ENCODE data around the gene TRIP11. TPM values are rescaled to one million over a fixed set of nuclear protein-coding genes. Genes with fewer than 3 reads are reported as not detected.

Gene TRIP11
- total RNA-seq, 2 experiments from 2014 or later, result 15.1 to 44.4 TPM

DNA sequence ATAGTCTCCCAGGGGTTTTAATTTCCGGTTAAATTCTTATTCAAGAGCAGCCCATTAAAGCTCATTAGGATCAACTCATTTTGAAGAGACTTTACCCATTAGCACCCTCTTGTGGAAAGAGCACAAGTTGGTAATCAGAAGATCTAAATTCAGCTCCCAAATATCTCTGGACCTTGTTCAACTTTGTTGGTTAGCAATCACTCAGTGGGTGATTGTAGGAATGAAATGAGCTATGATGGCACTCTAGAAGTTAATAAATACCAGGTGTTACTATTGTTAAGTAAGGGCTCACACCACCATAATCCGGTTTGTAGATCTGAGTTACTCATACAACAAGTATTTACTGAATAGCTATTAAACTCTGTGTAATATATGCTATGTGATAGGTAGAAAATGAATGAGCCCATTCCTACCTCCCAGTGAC, 42.9 kb downstream of the TRIP11 start:
- DNase-seq (ENCODE audit: low spot score), result peak; percentile 66
- peaks cover 73% of the 10 kb centered on the region for H3K36me3 ChIP-seq (ENCODE audit: insufficient read depth, low read length)
- peak; percentile 88 for TF ChIP-seq CTCF (conservative IDR thresholded peaks at IDR 0.05; ENCODE audit: low read length)
- no peak for TF ChIP-seq EZH2phosphoT487 (IDR thresholded peaks at IDR 0.05; ENCODE audit: borderline replicate concordance, low read depth, low read length)
- no peak overlapping the region for H3K4me2 ChIP-seq (ENCODE audit: low read length)
- CTCF ChIA-PET (ENCODE audit: unreplicated experiment), result no interaction called here
- POLR2A ChIA-PET, result interaction anchor here (0.6 to 0.9 kb wide), 3 partner anchors 41 to 471 kb away, joined by 3 to 4 read pairs (median 3); no protein-coding TSS in a partner anchor
- H4K20me1 ChIP-seq (ENCODE audit: insufficient read depth, low read length), result peaks cover 7% of the 10 kb centered on the region; the same call in 1 of the 2 replicates
- H3K79me2 ChIP-seq (ENCODE audit: insufficient read depth, low read depth, low read length), result no peaks in the 10 kb centered on the region
- no peaks in the 10 kb centered on the region for H3K9me3 ChIP-seq (ENCODE audit: low read length)
- H3K9me2 ChIP-seq (ENCODE audit: insufficient read depth, low read length), result no peaks in the 10 kb centered on the region
- H3K4me1 ChIP-seq (ENCODE audit: insufficient read depth, low read length, poor library complexity, severe bottlenecking), result peaks cover 13% of the 10 kb centered on the region
- no peak overlapping the region for H2AFZ ChIP-seq (ENCODE audit: low read length)
- no peak overlapping the region for H3K4me3 ChIP-seq (ENCODE audit: low read depth, low read length, poor library complexity, severe bottlenecking)
- BruUV-seq (replicated peaks), result no TSS peak
- no peak overlapping the region for H3K27ac ChIP-seq (ENCODE audit: low read depth, low read length, poor library complexity, severe bottlenecking)
- intact Hi-C loops (cut with micrococcal nuclease; ENCODE audit: unreplicated experiment), result no loop called here

- DNase-seq (ENCODE audit: low spot score), result no peak
- BruUV-seq (replicated peaks), result no TSS peak
- Histone ChIP-seq H3K9me3 (ENCODE audit: low read length) (no peaks in the 10 kb centered on the region), H3K4me3 (ENCODE audit: low read depth, low read length, poor library complexity, severe bottlenecking) (no peak overlapping the region), H2AFZ (ENCODE audit: low read length) (no peak overlapping the region), H4K20me1 (ENCODE audit: insufficient read depth, low read length) (no peaks in the 10 kb centered on the region), H3K36me3 (ENCODE audit: insufficient read depth, low read length) (peaks cover 98% of the 10 kb centered on the region), H3K4me1 (ENCODE audit: insufficient read depth, low read length, poor library complexity, severe bottlenecking) (no peaks in the 10 kb centered on the region), H3K79me2 (ENCODE audit: insufficient read depth, low read depth, low read length) (no peaks in the 10 kb centered on the region), H3K9me2 (ENCODE audit: insufficient read depth, low read length) (no peaks in the 10 kb centered on the region), H3K27ac (ENCODE audit: low read depth, low read length, poor library complexity, severe bottlenecking) (no peak overlapping the region), H3K4me2 (ENCODE audit: low read length) (no peak overlapping the region)
- ChIA-PET CTCF (ENCODE audit: unreplicated experiment) (no interaction called here), POLR2A (interaction anchor here (2.2 kb wide), 1 partner anchor 19 kb away, joined by 8 read pairs; no protein-coding TSS in a partner anchor)
- no peak for TF ChIP-seq EZH2phosphoT487 (IDR thresholded peaks at IDR 0.05; ENCODE audit: borderline replicate concordance, low read depth, low read length)
- no peak for TF ChIP-seq CTCF (conservative IDR thresholded peaks at IDR 0.05; ENCODE audit: low read length)
- intact Hi-C loops (cut with micrococcal nuclease; ENCODE audit: unreplicated experiment), result no loop called here
Observed at GRCh38 chr14:91987192-91987591, 52.7 kb downstream of the TRIP11 start.

DNA sequence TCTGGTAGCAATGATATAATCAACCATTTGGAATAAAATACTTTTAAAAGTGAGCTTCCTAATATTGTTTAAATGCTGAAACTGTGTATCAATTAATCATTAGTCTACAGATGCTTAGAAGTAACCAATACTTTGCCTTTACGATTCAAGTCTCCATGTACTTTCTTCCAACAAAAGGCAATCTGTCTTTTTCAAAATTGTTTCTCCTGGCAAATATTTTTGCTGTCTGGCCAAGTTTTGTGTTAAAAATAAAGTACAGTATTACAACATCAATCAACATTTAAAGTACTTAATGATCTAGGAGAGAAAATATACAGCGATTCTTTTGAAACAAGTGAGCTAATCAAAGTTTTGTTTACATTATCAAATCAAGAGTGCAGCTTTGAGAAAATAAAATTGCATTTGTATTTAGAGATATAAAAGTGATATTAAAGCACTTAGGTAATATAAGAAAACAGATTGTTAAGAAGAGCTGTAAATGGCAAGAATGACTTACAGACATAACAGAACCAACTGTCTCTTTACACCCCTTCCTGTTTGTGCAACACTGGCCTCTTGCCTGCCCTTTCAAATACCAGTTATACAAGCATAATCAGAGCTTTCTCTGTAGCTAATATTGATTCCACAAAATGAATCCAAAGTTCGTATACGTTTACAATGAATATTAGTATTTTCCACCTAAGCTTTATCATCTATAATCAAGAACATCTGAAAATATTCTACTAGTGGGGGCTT, 54.2 kb downstream of the TRIP11 start:
- Histone ChIP-seq H3K36me3 (ENCODE audit: insufficient read depth, low read length) (peaks cover 84% of the 10 kb centered on the region), H4K20me1 (ENCODE audit: insufficient read depth, low read length) (no peaks in the 10 kb centered on the region), H3K4me3 (ENCODE audit: low read depth, low read length, poor library complexity, severe bottlenecking) (no peak overlapping the region), H3K79me2 (ENCODE audit: insufficient read depth, low read depth, low read length) (no peaks in the 10 kb centered on the region), H3K4me1 (ENCODE audit: insufficient read depth, low read length, poor library complexity, severe bottlenecking) (no peaks in the 10 kb centered on the region), H3K9me3 (ENCODE audit: low read length) (no peaks in the 10 kb centered on the region), H3K4me2 (ENCODE audit: low read length) (no peak overlapping the region), H3K9me2 (ENCODE audit: insufficient read depth, low read length) (no peaks in the 10 kb centered on the region), H3K27ac (ENCODE audit: low read depth, low read length, poor library complexity, severe bottlenecking) (no peak overlapping the region), H2AFZ (ENCODE audit: low read length) (no peak overlapping the region)
- no peak for DNase-seq (ENCODE audit: low spot score)
- TF ChIP-seq EZH2phosphoT487 (IDR thresholded peaks at IDR 0.05; ENCODE audit: borderline replicate concordance, low read depth, low read length), result no peak
- BruUV-seq (replicated peaks), result no TSS peak
- intact Hi-C loops (cut with micrococcal nuclease; ENCODE audit: unreplicated experiment), result no loop called here
- POLR2A ChIA-PET, result interaction anchor here (0.6 to 2.2 kb wide), 6 partner anchors 9 to 321 kb away, joined by 3 to 8 read pairs (median 4); no protein-coding TSS in a partner anchor
- CTCF ChIA-PET (ENCODE audit: unreplicated experiment), result no interaction called here

Data from OCI-LY7 (cell line).